Measurements from ENCODE around the gene AFAP1.

AFAP1 gene

DNA sequence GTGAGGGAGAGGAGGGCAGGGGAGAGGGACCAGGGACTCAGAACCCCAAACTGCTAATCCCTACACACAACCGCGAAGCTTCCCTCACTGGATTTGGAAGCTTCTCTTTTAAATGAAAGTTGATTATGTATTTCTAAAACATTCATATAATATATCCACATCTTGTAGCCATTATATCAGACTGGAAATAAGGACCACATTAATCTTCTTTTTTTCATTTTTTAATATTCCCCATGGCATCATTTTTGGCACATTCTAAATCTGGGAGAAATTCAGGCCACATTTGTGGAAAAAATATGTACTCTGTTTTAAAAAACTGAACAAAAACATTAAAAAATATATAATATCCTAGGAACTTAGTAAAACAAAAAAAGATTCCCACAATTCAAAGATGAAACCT is 97.8 kb downstream of the AFAP1 start:
- DNase-seq (ENCODE audit: low spot score): no peak

DNA sequence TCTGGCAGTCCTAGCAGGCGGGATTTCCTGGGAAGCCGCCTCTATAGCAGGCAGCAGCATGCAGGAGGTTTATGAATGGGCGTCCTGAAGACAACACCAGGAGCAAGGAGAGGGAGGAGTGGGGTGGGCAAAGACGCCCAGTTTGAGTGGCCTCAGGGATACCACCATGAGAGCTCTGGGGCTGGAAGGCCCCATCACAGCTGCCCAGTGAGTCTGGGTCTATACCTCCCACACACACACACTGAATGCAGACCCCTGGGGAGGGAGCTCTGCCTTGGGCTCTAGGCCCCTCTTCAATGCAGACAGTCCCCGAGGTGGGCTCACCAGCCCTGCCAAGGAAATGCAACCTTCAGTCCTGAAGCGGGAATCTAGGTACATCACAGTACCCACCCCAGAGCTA is 98.6 kb downstream of the AFAP1 start:
- DNase-seq (ENCODE audit: low spot score): no peak

DNA sequence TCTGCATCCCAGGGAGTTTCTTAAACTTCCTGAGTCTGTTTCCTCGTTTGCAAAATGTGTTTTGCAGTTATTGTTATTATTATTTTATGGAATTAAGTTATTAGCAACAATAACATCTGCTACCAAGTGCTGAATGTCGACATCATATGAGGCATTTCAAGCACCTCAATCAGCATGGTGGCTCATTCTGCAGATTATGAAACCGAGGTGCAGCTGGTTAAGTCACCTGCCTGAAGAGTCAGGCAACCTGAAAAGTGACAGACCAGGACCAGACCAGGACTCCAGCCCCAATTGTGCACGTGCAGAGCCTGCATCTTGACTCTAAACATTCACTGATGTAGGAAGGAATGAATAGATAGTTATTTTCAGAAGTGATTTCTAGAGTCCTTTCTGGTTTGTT is 99.8 kb downstream of the AFAP1 start:
- no peak for DNase-seq (ENCODE audit: low spot score)

DNA sequence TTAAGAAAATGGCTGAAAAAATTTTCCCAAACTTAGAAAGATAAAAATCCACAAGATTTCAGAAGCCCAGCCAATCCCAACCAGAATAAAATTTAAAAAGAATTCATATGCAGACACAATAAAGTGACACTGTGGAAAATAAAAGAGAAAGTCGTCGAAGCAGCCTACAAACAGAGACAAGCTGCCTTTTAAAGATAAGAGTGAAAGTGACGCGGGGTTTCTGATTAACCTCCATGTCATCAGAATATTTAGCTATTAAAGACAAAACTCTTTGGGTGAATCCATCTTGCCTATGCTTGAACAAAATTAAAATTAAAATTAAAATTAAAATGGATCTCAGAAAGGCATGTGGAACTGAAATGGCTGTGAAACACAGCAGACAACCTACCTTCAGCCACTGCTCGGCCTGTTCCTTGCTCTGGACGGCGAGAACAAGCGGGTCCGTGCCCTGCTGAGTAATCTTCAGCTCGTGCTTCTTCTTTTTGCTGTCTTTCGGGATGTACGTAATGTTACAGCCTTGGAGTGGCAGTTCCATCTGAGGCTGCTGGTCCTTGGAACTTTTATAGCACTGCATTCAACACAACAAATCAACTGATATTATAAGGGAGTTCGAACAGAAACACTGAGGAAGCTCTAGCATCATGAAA is 101.4 kb downstream of the AFAP1 start:
- no peak for DNase-seq (ENCODE audit: low spot score)

DNA sequence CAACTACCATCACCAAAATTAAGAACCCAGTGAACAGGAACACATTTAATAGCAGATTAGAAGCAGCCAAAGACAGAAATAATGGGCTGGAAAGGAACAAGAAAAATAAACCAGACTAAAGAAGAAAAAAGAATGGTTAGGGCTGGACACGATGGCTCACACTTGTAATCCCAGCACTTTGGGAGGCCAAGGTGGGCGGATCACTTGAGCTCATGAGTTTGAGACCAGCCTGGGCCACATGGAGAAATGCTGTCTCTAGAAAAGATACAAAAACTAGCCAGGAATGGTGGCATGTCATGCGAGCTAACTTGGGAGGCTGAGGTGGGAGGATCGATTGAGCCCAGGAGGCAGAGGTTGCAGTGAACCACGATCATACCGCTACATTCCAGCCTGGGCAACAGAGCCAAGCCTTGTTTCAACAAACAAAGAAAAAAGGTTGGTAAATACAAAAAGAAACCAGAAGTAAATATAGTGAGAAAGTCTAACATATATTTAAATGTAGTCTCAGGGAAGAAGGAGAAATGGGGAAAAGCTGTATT is 102.0 kb downstream of the AFAP1 start:
- no peak for DNase-seq (ENCODE audit: low spot score)

DNA sequence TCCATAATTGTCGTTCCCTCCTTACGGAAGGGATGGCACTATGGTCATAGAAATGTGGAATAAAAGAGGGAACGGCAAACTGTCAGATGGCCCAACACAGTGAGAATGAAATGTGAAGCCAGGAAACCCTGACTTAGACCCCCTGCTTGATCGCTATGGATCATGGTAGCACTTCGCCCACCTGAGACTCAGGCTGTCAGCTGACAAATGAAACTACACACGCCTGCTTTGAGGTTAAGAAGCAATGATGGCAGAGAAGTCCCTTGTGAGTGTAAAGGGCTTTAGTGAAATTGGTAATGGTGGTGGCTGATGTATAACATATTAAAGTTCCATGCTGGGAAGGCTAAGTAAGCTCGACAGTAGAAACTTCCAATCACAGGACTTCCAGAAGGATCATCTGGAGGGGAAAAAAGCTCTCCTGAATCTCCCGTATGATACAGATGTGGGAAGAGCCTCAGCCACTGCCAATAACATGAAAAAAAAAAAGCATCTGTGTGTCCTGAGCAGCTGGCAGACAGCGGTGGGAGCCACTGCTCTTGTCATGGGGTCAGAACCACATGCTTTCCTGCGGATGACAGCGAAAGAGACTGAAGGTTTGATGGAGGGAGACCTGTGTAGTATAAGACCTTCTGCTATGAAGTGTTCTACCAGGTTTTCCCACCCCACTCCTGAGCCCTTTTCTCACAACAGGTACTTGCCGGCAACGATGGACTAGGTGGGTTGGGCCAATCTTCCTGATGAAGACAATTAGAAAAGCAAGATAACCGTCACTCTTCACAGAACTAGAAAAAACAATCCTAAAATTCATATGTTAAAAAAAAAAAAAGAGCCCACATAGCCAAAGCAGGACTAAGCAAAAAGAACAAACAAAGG is 107.6 kb downstream of the AFAP1 start:
- no peak for DNase-seq (ENCODE audit: low spot score)

DNA sequence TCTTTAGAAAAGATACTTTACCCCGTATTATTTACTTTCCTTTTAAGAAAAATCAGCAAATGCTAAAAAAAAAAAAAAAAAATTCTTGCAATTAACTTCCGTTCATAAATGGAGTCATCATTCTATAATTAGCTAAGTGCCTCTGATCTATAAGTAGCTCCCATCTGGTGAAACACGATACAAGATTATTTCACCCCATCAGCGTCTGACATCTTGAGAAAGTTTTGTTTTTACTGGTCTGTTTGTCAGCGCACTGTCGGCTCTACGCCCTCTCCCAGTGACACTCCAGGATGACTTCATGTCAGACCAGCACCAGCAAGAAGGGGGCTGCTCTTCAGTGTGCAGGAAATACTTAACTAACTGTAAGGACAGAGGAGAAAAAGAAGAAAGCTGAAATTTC is 108.3 kb downstream of the AFAP1 start:
- peak; percentile 37 for DNase-seq (ENCODE audit: low spot score)

DNA sequence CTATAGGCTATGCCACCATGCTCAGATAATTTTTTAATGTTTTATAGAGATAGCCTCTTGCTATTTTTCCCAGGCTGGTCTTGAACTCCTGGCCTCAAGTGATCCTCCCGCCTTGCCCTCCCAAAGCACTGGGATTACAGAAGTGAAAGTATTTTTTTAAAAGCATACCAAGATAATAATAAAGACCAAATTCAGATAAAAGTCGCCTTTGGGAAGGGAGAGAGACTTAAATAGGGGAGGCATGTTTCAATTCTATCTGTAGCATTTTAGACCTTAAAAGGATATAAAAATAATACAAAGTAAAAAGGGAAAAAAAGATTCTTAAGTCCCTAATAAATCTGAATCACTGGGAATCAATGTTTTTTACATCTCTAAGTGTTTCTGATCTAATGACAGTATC is 108.9 kb downstream of the AFAP1 start:
- DNase-seq (ENCODE audit: low spot score): no peak

DNA sequence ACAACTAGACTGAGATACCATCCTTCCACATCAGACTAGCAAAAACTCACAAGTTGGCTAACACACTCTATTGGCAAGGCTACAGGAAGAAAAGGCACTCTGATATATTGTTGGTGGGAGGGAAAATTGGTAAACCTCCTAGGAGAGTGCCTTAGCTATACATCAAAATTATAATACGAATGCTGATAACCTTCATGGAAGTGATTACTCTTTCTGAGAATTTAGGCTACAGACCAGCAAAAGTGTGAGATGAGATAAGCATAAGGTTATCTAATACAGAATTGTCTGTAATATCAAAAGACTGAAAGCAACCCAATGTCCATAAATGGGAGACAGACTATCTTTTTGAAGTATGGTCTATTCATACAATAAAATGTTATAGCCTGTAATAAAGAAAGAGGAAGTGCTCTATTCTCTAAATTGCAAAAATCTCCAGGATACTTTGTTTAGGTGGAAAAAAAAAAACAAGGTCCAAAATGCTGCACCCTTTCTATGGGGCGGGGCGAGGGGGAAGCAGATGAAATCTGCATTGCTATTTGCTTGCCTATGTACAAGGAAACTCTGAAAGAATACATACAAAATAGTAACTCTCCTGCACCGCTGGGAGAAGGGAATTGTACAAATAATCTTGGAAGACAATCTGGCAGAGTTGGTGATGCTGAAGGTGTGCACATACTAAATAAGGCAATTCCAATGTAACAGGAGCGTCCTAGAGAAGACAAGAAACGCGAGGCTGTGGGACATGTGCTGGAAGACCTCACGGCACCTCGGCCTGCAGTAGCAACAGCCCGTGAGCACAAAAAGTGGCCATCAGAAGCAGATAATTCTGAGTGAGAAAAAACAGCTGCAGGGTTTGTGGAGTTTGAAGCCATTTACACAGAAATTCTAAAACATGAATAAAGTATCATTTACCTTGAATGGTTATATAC is 109.7 kb downstream of the AFAP1 start:
- no peak for DNase-seq (ENCODE audit: low spot score)

DNA sequence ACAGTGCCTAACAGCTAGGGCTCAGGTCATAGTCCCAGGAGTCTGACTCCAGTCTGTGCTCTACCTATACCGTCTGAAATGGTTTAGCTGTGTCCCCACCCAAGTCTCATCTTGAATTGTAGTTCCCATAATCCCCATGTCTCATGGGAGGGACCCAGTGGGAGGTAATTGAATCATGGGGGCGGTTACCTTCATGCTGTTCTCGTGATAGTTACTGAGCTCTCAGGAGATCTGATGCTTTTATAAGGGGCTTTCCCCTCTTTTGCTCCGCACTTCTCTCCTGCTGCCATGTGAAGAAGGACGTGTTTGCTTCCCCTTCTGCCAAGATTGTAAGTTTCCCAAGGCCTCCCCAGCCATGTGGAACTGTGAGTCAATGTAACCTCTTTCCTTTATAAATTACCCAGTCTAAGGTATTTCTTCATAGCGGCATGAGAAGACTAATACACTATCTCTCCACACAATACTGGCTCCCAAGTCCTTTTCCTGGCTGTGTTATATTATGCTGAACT is 110.8 kb downstream of the AFAP1 start:
- DNase-seq (ENCODE audit: low spot score): no peak

DNA sequence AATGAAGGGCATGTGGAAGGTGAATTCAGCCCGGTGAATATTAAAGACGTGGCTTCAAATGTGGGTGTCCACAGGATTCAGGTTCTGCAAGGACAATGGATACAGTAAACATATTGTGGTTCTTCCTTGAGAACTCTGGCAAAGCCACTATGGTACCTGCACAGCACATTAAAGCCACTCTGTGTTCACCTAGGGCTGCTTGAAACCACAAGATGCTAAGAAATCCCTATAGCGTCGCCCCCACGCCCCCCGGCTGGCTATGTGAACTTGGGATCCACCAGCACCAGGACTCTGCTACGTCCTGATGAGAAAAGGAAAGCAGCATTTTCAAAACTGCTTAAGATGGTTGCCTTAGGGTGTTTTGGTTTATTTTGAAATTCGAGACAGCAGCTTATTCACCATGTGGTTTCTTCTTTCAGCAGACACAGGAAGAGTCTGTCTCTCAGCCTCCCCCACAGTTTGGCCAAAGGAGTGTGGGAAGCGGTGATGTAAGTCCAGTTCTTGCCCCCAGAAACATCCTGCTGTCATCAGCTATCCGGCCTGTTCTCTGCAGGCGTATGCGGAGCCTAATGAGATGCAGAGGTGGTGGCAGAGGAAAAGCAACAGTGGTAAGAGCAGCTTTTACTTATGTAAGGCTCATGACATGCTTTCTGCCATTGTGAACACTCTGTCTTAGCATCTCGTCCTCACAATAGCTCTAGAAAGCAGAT is 111.5 kb downstream of the AFAP1 start:
- peak; percentile 79 for DNase-seq (ENCODE audit: low spot score)

DNA sequence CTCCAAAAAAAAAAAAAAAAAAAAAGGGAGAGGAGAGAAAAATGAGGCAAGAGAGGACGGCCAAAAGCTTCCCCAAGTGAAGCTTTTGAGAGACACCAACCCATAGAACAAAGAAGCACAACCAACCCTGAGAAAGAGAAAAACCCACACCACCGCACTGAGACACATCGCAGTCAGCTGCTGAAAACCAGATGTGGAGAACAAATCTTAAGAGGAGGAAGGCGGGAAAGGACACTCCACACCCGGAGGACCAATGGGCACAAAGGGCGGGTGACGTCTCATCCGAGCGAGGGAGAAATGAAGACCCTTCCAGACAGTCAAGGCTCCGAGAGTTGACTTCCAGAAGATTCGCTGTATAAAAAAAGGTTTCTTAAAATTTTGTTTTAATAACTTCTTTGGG is 112.1 kb downstream of the AFAP1 start:
- DNase-seq (ENCODE audit: low spot score): no peak

DNA sequence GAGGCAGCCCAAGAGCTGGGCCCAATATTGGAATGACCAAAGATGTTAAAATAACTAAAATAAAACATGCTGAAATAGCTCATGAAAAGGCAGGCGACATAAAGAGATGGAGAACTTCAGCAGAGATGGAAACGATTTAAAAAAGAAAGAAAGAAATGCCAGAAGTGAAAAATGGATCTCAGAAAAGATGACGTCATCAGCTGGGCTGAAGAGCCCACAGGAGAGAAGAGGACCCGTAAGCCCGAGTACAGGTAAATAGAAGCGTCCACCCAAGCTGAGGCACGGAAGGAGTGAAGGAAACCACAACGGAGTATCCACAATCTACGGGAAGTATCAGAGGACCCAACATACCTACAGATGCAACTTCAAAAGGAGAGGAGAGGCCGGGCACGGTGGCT is 112.8 kb downstream of the AFAP1 start:
- no peak for DNase-seq (ENCODE audit: low spot score)

DNA sequence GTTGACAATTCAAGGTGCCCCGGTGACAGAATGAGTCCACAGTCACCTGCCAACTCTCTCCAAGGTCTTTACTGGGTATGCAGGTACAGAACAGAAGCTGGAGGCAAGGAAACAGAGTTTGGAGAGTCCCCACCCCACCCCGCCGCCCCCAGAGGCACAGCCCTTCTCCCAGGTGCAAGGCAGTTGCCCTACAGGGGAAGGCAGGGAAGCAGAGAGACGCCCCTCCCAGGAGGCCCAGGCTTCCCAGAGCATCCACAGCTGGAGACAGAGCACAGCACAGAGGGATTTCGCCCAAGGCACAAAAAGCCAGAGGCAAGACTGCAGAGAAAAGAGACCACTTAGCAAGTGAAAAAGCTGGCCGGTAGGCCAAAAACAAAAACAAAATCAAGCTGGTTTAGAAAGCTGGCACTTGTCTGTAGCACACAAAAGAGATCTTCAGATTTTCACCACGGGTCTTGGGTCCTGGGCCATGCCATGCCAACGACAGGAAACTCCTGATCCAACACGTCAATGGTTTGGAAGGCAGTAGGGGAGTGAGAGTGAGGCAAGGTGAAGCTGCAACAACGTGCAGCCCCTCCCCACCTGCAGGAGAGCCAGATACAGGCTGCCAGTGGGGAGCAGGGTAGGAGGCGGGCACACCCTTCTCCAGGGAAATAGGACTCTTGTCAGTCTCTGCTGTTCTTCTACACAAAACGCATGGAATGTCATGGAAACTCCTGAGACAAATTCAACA is 113.3 kb downstream of the AFAP1 start:
- DNase-seq (ENCODE audit: low spot score): no peak

DNA sequence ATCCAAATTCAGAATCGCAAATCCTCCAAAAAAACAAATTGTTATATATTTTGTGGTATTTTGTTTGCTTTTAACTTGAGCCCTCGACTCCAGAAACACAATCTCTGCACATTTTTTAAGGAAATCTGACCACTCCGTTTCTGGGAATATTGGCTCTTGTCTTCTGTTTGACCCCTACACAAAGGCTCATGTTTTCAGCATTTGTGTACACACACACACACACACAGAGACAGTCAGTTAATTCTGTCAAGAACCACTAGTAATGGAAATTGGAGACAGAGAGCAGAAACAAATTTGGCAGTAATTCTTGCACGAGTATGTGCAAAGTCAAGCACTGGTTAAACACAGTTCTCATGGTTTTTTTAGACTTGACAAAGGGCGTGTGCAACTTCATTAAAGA is 115.4 kb downstream of the AFAP1 start:
- DNase-seq (ENCODE audit: low spot score): no peak

DNA sequence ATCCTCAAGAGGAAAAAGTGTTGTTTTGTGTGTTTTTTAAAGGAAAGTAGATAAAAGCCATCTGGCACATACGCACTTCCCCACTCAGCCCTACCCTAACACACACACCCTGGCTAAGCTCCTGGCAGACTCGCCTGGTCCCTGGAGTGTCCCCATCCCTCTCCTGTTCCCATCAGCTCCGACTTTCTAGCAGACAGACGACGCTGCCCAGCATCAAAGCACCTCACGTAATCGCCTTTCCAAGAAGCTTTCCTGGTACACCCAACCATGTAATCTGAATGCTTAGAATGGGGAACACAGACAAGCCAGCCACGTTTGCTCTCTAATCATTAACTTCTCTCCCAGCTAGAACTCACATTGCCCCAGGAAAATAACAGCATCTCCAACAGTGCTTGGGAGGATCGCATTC is 116.2 kb downstream of the AFAP1 start:
- DNase-seq (ENCODE audit: low spot score): no peak

DNA sequence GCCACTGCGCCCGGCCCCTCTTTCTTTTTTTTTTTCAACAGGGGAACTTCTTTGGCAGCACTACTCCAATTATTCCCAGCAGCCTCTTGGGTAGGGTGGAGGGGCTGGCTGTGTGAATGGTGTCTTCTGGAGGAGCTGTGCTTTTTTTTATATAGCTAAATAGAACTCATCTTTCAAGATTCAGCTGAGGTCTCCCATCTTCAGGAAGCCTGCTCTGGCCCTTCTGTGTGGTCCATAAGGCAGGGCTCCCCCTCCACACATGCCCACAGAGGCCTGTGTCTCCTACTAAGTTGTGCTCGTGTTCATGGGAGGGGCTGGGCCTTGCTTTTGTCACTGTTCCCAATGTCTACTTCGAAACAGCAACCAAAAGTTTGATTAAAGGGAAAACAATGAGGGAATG is 116.8 kb downstream of the AFAP1 start:
- DNase-seq (ENCODE audit: low spot score): no peak

DNA sequence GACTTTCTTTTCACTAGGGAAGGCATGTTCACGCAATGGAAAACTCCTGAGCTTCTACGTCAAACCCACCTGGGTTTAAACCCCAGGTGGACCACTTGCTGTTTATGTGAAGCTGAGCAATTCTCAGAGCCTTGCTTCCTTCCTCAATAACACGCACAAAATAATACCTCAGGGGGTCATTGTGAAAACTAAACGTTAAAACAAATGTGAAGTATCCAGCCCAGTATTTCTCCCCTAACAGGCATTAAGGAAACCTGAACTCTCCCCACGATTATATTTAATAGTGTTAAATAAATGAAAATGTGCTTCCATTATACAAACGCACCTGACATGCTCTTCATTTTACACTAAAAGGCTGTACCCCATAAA is 117.5 kb downstream of the AFAP1 start:
- no peak for DNase-seq (ENCODE audit: low spot score)

DNA sequence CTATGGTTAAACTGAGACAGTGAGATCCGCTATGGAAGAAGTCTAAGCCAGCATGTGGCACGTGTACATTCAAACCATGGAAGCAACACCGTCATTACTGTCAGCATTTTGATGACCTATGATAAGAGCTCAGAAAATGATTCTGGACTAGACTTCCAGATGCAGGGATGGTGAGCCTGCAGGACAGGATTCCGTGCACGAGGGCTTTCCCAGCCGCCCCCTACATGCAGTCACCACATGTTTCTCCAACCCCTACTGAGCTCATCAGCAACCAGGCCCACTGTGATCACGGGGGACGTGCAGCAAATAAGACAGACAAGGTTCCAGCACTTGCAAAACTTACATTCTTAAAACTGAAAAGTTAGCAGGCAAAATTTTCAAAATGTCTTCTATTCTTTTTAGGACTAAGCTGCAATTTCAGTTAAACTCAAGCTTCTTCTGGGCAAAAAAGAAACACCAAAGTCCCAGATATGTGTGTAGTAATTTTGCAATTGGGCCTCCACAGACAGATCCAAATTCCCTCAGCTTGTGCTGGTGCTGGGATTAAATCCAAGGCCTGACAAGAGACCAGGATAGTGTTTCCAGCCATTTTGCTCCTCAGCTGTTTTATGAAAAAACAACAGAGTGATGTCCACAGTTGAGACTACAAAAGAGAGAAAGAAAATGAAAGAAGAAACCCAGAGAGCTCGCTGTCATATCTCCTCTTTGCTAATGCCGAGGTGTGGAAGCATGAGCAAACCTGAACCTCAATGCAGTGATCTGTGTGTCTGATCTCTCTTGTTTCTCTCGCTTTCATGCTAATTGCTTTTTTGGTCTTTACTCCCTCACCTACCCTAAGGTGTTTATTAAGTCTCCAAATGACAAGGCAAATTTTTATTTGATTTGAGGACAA is 118.2 kb downstream of the AFAP1 start:
- no peak for DNase-seq (ENCODE audit: low spot score)
